ENCODE measurements around the gene PECR. TPM values are rescaled to one million over a fixed set of nuclear protein-coding genes. Genes with fewer than 3 reads are reported as not detected.
A peak's percentile ranks its signal among the peaks of the same experiment; 100 is the strongest.

Gene PECR
- total and polyA plus RNA-seq, 2 of the 13 experiments (the other 11 are each of a cell fraction or from before 2014, with no cell fraction given) = 151 to 153 TPM

DNA sequence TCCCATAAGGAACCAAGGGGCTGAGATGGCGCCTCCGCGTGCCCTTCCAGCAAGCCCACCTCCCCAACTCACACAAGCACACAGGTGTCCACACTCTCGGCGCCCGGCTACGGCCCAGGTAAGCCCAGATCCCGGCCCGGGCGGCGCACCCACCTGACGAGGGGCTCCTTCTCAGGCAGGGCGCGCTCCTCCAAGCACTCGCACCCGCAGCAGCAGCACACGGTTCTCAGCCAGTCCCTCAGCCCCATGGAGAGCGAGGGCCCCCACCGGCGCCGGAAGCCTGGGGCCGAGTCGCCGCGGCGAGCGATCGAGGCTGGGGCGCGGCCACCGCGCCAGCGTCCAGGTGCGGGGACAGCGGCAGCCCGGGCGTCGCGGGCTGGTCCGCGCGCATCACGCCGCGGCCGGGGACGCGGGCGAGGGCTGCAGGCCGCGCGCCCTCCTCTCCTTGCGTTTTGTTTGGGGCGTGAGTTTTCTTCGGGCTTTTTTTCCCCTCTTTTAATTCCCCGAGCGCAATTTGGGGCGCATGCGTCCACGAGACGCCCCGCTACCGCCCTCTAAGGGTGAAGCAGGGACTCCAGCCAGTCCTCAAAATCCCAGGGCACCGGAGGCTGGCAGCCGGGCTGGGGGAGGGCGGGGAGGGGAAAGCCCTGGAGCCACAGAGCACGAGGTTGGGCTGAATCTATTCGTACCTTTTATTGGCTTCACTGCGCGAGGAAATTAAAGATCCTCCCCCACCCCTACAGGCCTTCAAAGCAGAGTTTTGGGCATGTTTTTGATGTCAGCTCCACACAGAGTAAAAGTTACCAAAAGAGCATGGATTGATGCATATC lies 68.3 kb downstream of the PECR start, which contains the start of gene MREG (continued):
- TF ChIP-seq ATF3 (CRISPR knock-in tag; IDR thresholded peaks at IDR 0.05) (0 out of 2 replicates have a peak, but pooled peaks have one; percentile 6), ZNF326 (CRISPR knock-in tag; IDR thresholded peaks at IDR 0.05; ENCODE audit: borderline replicate concordance) (no peak), REST (IDR thresholded peaks at IDR 0.05; ENCODE audit: borderline replicate concordance in 1 of 2, low read depth in 1 of 2, low read length in 2 of 2) (0 out of 4 replicates have a peak, but pooled peaks of 1 of the 2 experiments have one; percentile 10), ZNF230 (CRISPR knock-in tag; IDR thresholded peaks at IDR 0.05) (peak; percentile 87; the same call in 1 of the 2 replicates), CREB1 (IDR thresholded peaks at IDR 0.05) (no peak), CREB1 (CRISPR knock-in tag; IDR thresholded peaks at IDR 0.05) (no peak), SMAD1 (CRISPR knock-in tag; IDR thresholded peaks at IDR 0.05; ENCODE audit: borderline replicate concordance, low read depth) (no peak), MTF1 (CRISPR knock-in tag; IDR thresholded peaks at IDR 0.05) (no peak), PLSCR1 (CRISPR knock-in tag; IDR thresholded peaks at IDR 0.05; ENCODE audit: borderline replicate concordance) (no peak), JDP2 (CRISPR knock-in tag; IDR thresholded peaks at IDR 0.05; ENCODE audit: borderline replicate concordance) (no peak), SMAD9 (CRISPR knock-in tag; IDR thresholded peaks at IDR 0.05) (no peak), BORCS8-MEF2B (CRISPR knock-in tag; IDR thresholded peaks at IDR 0.05) (no peak), ZFYVE20 (CRISPR knock-in tag; IDR thresholded peaks at IDR 0.05; ENCODE audit: borderline replicate concordance, low read depth) (no peak), SETDB1 (CRISPR knock-in tag; IDR thresholded peaks at IDR 0.05; ENCODE audit: borderline replicate concordance) (no peak), ZNF773 (CRISPR knock-in tag; IDR thresholded peaks at IDR 0.05; ENCODE audit: borderline replicate concordance) (0 out of 2 replicates have a peak, but pooled peaks have one; percentile 3), CSRNP1 (CRISPR knock-in tag; IDR thresholded peaks at IDR 0.05) (no peak; the same call in 1 of the 2 replicates), ZNF660 (CRISPR knock-in tag; IDR thresholded peaks at IDR 0.05; ENCODE audit: borderline replicate concordance, low read depth) (no peak), RXRA (CRISPR knock-in tag; IDR thresholded peaks at IDR 0.05) (peak; percentile 45; the same call in 1 of the 2 replicates)
- TF ChIP-seq, protein P1, sequence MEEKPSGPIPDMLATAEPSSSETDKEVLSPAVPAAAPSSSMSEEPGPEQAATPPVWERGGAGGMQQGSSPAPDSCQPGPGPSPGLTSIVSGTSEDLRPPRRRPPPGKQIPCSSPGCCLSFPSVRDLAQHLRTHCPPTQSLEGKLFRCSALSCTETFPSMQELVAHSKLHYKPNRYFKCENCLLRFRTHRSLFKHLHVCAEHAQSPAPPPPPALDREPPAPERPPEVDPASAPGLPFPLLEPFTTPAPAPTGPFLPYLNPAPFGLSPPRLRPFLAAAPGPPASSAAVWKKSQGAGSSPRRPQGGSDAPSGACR (CRISPR knock-in tag; IDR thresholded peaks at IDR 0.05) = no peak
- TF ChIP-seq, protein P2, sequence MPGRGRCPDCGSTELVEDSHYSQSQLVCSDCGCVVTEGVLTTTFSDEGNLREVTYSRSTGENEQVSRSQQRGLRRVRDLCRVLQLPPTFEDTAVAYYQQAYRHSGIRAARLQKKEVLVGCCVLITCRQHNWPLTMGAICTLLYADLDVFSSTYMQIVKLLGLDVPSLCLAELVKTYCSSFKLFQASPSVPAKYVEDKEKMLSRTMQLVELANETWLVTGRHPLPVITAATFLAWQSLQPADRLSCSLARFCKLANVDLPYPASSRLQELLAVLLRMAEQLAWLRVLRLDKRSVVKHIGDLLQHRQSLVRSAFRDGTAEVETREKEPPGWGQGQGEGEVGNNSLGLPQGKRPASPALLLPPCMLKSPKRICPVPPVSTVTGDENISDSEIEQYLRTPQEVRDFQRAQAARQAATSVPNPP (CRISPR knock-in tag; IDR thresholded peaks at IDR 0.05) = no peak
